Nephron (organoid): Measurements from ENCODE around the gene NAA25.

ENCODE experiments used
- H3K27ac Mint-ChIP-seq, 3 experiments: 2 replicates each; pipeline ENCODE4 v1.8.0; 2020; ENCODE audit warnings: mixed read lengths in 3 of 3, mild to moderate bottlenecking in 2 of 3, moderate library complexity in 1 of 3
- H3K27me3 Mint-ChIP-seq: 2 replicates; pipeline ENCODE4 v1.8.0; 2021; ENCODE audit warnings: low read depth, mild to moderate bottlenecking, moderate library complexity, mixed read lengths
- H3K36me3 Mint-ChIP-seq: 2 replicates; pipeline ENCODE4 v1.8.0; 2020; ENCODE audit warnings: low read depth, mixed read lengths
- H3K4me1 Mint-ChIP-seq: 2 replicates; pipeline ENCODE4 v1.8.0; 2020; ENCODE audit warnings: mixed read lengths
- H3K4me3 Mint-ChIP-seq, 3 experiments: 2 replicates each; pipeline ENCODE4 v1.8.0; 2020; ENCODE audit warnings: mild to moderate bottlenecking in 3 of 3, mixed read lengths in 3 of 3, moderate library complexity in 2 of 3
- H3K9me3 Mint-ChIP-seq: 2 replicates; pipeline ENCODE4 v1.8.0; 2020; ENCODE audit warnings: mixed read lengths
- TF ChIP-seq, protein P1 (sequence below), 3 experiments: fragments of 200-600 bp; sonication (generic); IDR thresholded peaks; one replicate each; pipeline ENCODE4 v1.5.0; 2021; ENCODE audit warnings: antibody characterized with exemption in 3 of 3; ENCODE audit not compliant: unreplicated experiment in 3 of 3

NAA25 gene

GRCh38 chr12:112018571-112019237, 89.9 kb downstream of the NAA25 start:
- TF ChIP-seq, protein P1, sequence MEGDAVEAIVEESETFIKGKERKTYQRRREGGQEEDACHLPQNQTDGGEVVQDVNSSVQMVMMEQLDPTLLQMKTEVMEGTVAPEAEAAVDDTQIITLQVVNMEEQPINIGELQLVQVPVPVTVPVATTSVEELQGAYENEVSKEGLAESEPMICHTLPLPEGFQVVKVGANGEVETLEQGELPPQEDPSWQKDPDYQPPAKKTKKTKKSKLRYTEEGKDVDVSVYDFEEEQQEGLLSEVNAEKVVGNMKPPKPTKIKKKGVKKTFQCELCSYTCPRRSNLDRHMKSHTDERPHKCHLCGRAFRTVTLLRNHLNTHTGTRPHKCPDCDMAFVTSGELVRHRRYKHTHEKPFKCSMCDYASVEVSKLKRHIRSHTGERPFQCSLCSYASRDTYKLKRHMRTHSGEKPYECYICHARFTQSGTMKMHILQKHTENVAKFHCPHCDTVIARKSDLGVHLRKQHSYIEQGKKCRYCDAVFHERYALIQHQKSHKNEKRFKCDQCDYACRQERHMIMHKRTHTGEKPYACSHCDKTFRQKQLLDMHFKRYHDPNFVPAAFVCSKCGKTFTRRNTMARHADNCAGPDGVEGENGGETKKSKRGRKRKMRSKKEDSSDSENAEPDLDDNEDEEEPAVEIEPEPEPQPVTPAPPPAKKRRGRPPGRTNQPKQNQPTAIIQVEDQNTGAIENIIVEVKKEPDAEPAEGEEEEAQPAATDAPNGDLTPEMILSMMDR (IDR thresholded peaks at IDR 0.05; ENCODE audit: unreplicated experiment in 3 of 3), result no peak
- peaks cover 23% of the 10 kb centered on the region for H3K4me1 Mint-ChIP-seq
- H3K36me3 Mint-ChIP-seq, result peaks cover 50% of the 10 kb centered on the region

DNA sequence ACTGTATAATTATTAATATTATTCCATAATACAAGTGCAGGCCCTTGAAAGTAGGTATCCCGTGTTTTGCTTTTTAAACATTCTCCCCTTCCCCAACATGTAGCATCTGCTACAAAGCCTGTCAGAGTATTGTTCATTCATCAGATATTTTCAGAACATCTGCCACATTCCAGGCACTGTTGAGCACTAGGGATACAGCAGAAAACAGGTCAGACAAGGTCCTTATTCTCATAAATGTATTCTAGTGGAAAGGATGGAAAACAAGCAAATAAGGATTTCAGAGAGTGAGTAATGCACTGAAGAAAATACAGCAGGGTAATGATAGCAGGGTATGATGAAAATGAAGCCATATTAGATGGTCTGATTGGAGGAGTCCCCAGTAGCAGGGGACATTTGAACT, 91.5 kb downstream of the NAA25 start:
- TF ChIP-seq, protein P1 (IDR thresholded peaks at IDR 0.05; ENCODE audit: unreplicated experiment in 3 of 3), result no peak
- Mint-ChIP-seq H3K9me3 (no peaks in the 10 kb centered on the region), H3K27me3 (no peaks in the 10 kb centered on the region), H3K27ac (peak overlapping the region in 1 of 3 experiments; percentile 19), H3K36me3 (peaks cover 44% of the 10 kb centered on the region), H3K4me1 (peaks cover 33% of the 10 kb centered on the region), H3K4me3 (peak overlapping the region in 2 of 3 experiments; percentile 31 to 38)

More at GRCh38 chr12:112018571-112019237, 89.9 kb downstream of the NAA25 start:
- Mint-ChIP-seq H3K27ac (no peak overlapping the region), H3K27me3 (no peaks in the 10 kb centered on the region), H3K4me3 (no peak overlapping the region), H3K9me3 (no peaks in the 10 kb centered on the region)

GRCh38 chr12:112015938-112016337, 92.6 kb downstream of the NAA25 start:
- no peaks in the 10 kb centered on the region for H3K27me3 Mint-ChIP-seq
- H3K9me3 Mint-ChIP-seq, result no peaks in the 10 kb centered on the region
- peaks cover 45% of the 10 kb centered on the region for H3K36me3 Mint-ChIP-seq
- peaks cover 43% of the 10 kb centered on the region for H3K4me1 Mint-ChIP-seq
- peak overlapping the region; percentile 12 to 71 (median 66) for H3K27ac Mint-ChIP-seq
- TF ChIP-seq, protein P1 (IDR thresholded peaks at IDR 0.05; ENCODE audit: unreplicated experiment in 3 of 3), result no peak
- H3K4me3 Mint-ChIP-seq, result peak overlapping the region; percentile 72 to 82 (median 78)

DNA sequence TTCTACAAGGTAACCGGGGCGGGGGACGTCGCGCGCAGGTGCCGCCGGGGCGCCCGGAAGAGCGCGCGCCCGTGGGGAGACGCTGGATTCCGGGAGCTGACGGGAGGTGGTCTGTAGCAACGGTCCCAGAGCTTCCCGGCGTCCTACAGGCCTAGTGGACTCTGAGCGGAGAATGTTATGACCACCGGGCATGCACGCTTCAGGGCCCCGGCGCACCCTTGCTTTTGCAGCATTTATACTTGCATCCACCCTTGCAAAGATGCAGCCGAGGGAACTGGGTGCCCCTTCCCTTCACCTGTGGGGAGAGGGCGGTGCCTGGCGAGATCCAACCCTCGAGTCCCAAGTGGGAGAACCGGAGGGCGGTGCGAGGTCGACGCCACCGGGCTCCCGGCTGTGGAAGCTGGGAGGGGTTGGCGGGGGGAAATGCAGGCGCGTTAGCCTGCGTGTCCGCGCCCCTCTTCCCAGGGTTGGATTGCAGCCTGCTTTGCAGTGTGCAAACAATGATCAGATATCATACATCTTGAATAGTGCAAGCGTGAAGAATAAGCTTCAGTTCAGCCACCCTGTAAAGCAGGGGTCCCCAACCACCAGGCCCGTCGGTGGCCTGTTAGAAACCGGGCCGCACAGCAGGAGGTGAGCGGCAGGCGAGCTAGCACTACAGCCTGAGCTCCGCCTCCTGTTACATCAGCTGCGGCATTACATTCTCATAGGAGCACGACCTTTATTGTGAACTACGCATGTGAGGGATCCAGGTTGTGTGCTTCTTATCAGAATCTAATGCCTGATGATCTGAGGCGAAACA, 94.8 kb downstream of the NAA25 start:
- H3K4me3 Mint-ChIP-seq, result peak overlapping the region; percentile 86 to 97 (median 94)
- H3K4me1 Mint-ChIP-seq, result peaks cover 43% of the 10 kb centered on the region
- H3K36me3 Mint-ChIP-seq, result peaks cover 36% of the 10 kb centered on the region
- H3K9me3 Mint-ChIP-seq, result no peaks in the 10 kb centered on the region
- peak overlapping the region; percentile 98 for H3K27ac Mint-ChIP-seq
- TF ChIP-seq, protein P1 (IDR thresholded peaks at IDR 0.05; ENCODE audit: unreplicated experiment in 3 of 3), result peak in 2 of 3 experiments; percentile 4 to 43
- H3K27me3 Mint-ChIP-seq, result no peaks in the 10 kb centered on the region

GRCh38 chr12:112012775-112013600, 95.6 kb downstream of the NAA25 start, which contains the start of the genes ERP29 and TMEM116:
Gene ERP29, plus strand, starts transcription at chr12:112013426. Its CDS starts 40 bp downstream, at chr12:112013466.
Gene TMEM116, minus strand, starts transcription at chr12:112013165. Its CDS starts 7,895 bp downstream, at chr12:112005270.
- Mint-ChIP-seq H3K36me3 (peaks cover 28% of the 10 kb centered on the region), H3K27me3 (no peaks in the 10 kb centered on the region), H3K4me3 (peak within 1 kb of the TSS; percentile 86 to 97 (median 94)), H3K27ac (peak within 1 kb of the TSS; percentile 98), H3K4me1 (peaks cover 43% of the 10 kb centered on the region), H3K9me3 (no peaks in the 10 kb centered on the region)
- TF ChIP-seq, protein P1 (IDR thresholded peaks at IDR 0.05; ENCODE audit: unreplicated experiment in 3 of 3), result peak; percentile 45 to 65 (median 53)
